CD4-positive, alpha-beta T cell treated with Interleukin-4 for 1 hour (primary cell): ENCODE measurements around the gene TRIM56.
"Not testable (repeated sequence)": the region's sequence is repeated elsewhere in the genome, so short reads cannot be mapped to it uniquely, and the experiment has no call there.

ENCODE experiments used
- DNase-seq, 2 donors: peaks; one replicate each; pipeline ENCODE4 v3.0.0-alpha.2; 2020 to 2022

Gene TRIM56

DNA sequence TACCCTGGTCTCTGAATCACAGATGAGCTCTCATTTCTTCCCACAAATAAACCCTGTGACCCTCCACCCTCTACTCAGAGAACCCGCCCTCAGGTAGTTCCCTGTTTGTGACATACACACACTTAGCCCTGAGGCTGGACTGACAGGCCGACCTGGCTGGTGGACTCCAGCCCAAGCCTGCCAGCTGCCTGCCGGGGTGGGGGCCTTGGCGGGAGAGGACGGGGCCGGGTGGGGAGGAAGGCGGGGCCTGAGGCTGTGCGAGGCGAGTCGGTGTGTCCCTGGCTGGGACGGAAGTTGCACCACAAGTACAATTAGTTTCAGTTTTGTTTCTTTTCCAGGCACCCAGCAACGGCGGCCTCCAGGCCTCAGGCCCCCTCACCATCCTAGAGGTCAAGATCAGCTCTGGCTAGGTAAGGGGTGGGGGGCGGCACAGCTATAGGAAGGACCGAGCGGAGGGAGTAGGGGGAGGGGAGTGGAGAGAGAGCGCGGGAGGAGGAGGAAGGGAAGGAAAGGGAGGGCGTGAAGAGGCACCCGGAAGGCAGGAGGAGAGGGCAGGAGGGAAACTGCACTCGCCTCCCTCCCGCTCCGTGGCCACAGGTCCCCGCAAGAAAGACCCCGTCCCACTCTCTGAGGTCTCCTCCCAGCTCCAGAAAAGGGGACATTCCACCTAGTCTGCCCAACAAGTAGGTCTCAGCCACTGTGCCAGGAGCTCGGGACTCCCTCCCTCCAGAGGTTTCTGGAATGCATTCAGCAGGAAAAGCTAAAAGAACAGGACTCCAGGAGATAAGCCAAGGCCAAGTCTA lies at the start of gene TRIM56:
Gene TRIM56, plus strand, starts transcription at position 320 of the 803 bp plus-strand sequence. CDS start 1,832 bp downstream, outside the sequence.
- DNase-seq: peak; percentile 76 to 79

GRCh38 chr7:101035941-101036340 lies 49.3 kb upstream of the TRIM56 start:
- no peak for DNase-seq

GRCh38 chr7:101041283-101041682 lies 44.0 kb upstream of the TRIM56 start:
- not testable (repeated sequence) for DNase-seq

- DNase-seq: peak; percentile 16 to 44
Measured at GRCh38 chr7:101058355-101058754, 26.9 kb upstream of the TRIM56 start.

DNA sequence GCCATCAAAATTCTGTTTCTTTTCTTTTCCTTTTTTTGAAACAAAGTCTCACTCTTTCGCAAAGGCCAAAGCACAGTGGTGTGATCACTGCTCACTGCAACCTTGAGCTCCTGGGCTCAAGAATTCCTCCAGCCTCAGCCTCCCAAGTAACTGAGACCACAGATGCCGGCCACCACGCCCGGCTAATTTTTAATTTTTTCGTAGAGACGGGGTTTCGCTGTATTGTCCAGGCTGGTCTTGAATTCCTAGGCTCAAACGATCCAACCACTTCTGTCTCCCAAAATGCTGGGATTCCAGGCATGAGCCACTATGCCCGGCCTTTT lies 25.7 kb upstream of the TRIM56 start:
- DNase-seq: no peak

- DNase-seq: no peak
Measured at GRCh38 chr7:101060992-101061391, 24.3 kb upstream of the TRIM56 start.

DNA sequence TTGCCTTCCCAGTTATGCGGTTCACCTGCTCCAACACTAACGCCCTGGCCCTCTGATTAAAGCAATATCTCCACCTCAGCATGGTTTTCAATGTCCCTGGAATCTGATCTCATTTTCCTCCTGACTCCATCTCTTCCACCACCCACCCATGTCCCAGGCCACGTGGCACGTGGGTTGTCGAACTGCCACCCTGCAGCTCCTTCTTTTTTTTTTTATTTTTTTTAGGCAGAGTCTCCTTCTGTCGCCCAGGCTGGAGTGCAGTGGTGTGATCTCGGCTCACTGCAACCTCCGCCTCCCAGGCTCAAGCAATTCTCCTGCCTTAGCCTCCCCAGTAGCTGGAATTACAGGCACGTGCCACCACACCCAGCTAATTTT lies 21.1 kb upstream of the TRIM56 start:
- not testable (repeated sequence) for DNase-seq

DNA sequence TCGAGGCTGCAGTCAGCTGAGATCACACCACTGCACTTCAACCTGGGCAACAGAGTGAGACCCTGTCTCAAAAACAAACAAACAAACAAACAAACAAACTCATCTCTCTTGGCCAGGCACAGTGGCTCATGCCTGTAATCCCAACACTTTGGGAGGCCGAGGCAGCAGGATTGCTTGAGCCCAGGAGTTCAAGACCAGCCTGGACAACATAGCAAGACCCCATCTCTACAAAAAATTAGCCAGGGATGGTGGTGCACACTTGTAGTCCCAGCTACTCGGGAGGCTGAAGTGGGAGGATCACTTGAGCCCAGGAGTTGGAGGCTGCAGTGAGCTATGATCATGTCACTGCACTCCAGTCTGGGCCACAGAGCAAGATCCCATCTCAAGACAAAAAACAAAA lies 20.1 kb upstream of the TRIM56 start:
- not testable (repeated sequence) for DNase-seq

GRCh38 chr7:101066141-101066832 lies 19.0 kb upstream of the TRIM56 start:
- no peak for DNase-seq

DNA sequence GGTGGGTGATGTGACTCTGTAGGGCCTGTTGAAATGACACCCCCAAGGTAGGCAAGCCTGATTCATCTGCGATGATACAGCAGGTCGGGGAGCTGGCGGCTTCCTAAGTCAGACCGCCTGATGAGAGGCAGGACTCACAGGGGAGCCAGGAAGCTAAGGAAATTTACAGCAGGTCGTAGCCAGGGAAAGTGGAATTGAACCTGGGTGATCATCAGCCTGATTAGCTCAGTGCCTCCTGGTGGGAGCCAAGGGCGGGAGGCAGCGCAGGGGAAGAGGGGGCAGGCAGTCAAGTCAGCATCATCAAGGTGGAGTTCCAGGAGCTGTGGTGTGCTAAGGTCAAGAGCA lies 18.5 kb upstream of the TRIM56 start:
- no peak for DNase-seq

GRCh38 chr7:101068401-101068800 lies 16.9 kb upstream of the TRIM56 start:
- DNase-seq: no peak

DNA sequence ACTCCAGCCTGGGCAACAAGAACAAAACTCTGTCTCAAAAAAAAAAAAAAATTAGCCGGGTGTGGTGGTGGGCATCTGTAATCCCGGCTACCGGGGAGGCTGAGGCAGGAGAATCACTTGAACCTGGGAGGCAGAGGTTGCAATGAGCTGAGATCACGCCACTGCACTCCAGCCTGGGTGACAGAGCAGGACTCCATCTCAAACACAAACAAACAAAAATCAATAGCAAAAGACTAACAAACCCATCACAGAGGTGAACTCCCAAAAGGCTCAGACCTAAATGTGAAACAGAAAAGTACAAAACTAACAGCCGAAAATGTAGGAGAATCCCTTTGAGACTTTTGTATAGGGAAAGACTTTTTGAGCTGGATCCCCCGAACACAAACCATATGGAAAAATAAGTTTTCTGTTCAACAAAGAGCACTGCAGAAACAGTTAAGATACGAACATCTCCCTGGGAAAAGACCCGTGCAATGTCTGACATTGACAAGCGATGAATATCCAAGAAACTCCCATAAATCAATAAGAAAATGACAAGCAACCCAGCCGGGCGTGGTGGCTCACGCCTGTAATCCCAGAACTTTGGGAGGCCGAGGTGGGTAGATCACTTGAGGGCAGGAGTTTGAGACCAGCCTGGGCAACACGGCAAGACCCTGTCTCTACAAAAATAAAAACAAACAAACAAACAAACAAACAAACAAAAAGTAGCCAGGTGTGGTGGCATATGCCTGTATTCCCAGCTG lies 13.7 kb upstream of the TRIM56 start:
- DNase-seq: not testable (repeated sequence)

GRCh38 chr7:101075646-101076045 lies 9.6 kb upstream of the TRIM56 start:
- no peak for DNase-seq

DNA sequence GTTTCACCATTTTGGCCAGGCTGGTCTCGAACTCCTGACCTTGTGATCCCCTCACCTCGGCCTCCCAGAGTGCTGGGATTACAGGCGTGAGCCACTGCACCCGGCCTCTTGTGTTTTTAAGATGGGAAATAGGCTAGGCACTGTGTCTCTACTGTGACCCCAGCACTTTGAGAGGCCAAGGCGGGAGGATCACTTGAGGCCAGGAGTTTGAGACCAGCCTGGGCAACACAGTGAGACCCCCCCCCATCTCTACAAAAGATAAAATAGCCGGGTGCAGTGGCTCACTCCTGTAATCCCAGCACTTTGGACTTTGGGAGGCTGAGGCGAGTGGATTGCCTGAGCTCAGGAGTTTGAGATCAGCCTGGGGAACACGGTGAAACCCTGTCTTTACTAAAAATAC lies 9.1 kb upstream of the TRIM56 start:
- not testable (repeated sequence) for DNase-seq

- DNase-seq: peak; percentile 84 to 85
Measured at GRCh38 chr7:101077303-101078086, 7.8 kb upstream of the TRIM56 start.

DNA sequence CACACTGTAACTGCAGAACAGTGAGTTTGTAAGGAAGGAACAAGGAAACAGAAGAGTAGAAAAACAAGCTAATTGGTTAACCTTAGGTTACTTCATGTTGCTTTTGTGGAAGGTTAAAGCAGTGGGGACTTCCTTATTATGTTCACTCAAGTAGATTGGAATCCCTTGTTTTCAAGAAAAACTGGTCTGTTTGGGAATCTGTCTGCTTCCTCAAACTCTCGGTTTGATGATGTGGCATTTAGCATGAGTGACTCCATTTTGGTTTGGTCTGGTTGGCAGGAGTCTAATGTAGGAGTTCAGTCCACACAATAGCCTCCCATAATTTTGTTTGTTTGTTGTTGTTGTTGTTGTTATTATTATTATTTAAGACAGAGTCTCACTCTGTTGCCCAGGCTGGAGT lies 3.8 kb upstream of the TRIM56 start:
- no peak for DNase-seq

- DNase-seq: no peak
Measured at GRCh38 chr7:101084865-101085161, 468 bp upstream of the TRIM56 start.

DNA sequence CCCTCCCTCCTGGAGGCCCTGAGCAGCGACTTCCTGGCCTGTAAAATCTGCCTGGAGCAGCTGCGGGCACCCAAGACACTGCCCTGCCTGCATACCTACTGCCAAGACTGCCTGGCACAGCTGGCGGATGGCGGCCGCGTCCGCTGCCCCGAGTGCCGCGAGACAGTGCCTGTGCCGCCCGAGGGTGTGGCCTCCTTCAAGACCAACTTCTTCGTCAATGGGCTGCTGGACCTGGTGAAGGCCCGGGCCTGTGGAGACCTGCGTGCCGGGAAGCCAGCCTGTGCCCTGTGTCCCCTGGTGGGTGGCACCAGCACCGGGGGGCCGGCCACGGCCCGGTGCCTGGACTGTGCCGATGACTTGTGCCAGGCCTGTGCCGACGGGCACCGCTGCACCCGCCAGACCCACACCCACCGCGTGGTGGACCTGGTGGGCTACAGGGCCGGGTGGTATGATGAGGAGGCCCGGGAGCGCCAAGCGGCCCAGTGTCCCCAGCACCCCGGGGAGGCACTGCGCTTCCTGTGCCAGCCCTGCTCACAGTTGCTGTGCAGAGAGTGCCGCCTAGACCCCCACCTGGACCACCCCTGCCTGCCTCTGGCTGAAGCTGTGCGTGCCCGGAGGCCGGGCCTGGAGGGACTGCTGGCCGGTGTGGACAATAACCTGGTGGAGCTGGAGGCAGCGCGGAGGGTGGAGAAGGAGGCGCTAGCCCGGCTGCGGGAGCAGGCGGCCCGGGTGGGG lies 2.2 kb downstream of the TRIM56 start:
- no peak for DNase-seq

- no peak for DNase-seq
Measured at GRCh38 chr7:101088069-101088425, 2.8 kb downstream of the TRIM56 start.

GRCh38 chr7:101088858-101089529 lies 3.7 kb downstream of the TRIM56 start:
- no peak for DNase-seq

GRCh38 chr7:101089876-101090275 lies 4.6 kb downstream of the TRIM56 start:
- DNase-seq: no peak
